ENCODE data around the gene CERS1.

Gene CERS1

DNA sequence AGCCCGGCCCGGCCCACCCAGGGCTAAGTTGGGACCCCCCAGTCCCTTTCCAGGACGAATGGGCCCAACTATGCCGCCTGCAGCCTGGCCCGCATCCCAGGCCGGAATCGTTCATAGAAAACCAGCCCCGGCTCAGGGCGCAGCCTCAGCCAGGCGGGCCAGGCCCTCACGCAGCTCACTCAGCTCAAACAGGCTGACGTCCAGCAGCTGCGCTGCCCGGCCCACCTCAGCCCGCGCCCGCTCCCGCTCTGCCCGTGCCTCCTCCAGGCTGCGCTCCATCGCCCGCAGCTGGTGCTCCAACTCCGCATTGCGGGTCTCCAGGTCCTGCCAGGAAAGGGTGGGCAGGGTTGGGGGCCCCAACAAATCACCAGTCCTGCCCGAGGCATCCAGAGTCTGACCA lies 33.4 kb upstream of the CERS1 start:
- Histone ChIP-seq H3K4me2 (ENCODE audit: low read length) (no peak overlapping the region), H4K20me1 (ENCODE audit: insufficient read depth, low read length) (no peaks in the 10 kb centered on the region), H3K36me3 (replicated peaks; ENCODE audit: low read depth, low read length) (peaks cover 23% of the 10 kb centered on the region), H3K27ac (ENCODE audit: low read length) (no peak overlapping the region), H3K79me2 (ENCODE audit: low read length) (no peaks in the 10 kb centered on the region), H3K27me3 (ENCODE audit: low read depth, low read length) (no peaks in the 10 kb centered on the region), H3K9me3 (ENCODE audit: insufficient read depth, low read length) (no peaks in the 10 kb centered on the region), H3K4me3 (ENCODE audit: low read length) (no peak overlapping the region), H2AFZ (ENCODE audit: low read depth, low read length) (no peak overlapping the region), H3K9ac (ENCODE audit: low read length) (no peak overlapping the region), H3K4me1 (ENCODE audit: low read length) (no peaks in the 10 kb centered on the region)
- TF ChIP-seq, protein P1, sequence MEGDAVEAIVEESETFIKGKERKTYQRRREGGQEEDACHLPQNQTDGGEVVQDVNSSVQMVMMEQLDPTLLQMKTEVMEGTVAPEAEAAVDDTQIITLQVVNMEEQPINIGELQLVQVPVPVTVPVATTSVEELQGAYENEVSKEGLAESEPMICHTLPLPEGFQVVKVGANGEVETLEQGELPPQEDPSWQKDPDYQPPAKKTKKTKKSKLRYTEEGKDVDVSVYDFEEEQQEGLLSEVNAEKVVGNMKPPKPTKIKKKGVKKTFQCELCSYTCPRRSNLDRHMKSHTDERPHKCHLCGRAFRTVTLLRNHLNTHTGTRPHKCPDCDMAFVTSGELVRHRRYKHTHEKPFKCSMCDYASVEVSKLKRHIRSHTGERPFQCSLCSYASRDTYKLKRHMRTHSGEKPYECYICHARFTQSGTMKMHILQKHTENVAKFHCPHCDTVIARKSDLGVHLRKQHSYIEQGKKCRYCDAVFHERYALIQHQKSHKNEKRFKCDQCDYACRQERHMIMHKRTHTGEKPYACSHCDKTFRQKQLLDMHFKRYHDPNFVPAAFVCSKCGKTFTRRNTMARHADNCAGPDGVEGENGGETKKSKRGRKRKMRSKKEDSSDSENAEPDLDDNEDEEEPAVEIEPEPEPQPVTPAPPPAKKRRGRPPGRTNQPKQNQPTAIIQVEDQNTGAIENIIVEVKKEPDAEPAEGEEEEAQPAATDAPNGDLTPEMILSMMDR (IDR thresholded peaks at IDR 0.05; ENCODE audit: low read depth, low read length), result no peak
- no peak for TF ChIP-seq EZH2phosphoT487 (IDR thresholded peaks at IDR 0.05; ENCODE audit: low read depth)

- no peak overlapping the region for H2AFZ ChIP-seq (ENCODE audit: low read depth, low read length)
- H3K36me3 ChIP-seq (replicated peaks; ENCODE audit: low read depth, low read length), result peaks cover 26% of the 10 kb centered on the region
- no peak overlapping the region for H3K27ac ChIP-seq (ENCODE audit: low read length)
- no peak overlapping the region for H3K4me3 ChIP-seq (ENCODE audit: low read length)
- H3K27me3 ChIP-seq (ENCODE audit: low read depth, low read length), result no peaks in the 10 kb centered on the region
- TF ChIP-seq, protein P1 (IDR thresholded peaks at IDR 0.05; ENCODE audit: low read depth, low read length), result no peak
- no peak for TF ChIP-seq EZH2phosphoT487 (IDR thresholded peaks at IDR 0.05; ENCODE audit: low read depth)
- no peaks in the 10 kb centered on the region for H3K9me3 ChIP-seq (ENCODE audit: insufficient read depth, low read length)
- H3K4me1 ChIP-seq (ENCODE audit: low read length), result no peaks in the 10 kb centered on the region
- no peak overlapping the region for H3K4me2 ChIP-seq (ENCODE audit: low read length)
- no peaks in the 10 kb centered on the region for H3K79me2 ChIP-seq (ENCODE audit: low read length)
- H4K20me1 ChIP-seq (ENCODE audit: insufficient read depth, low read length), result no peaks in the 10 kb centered on the region
- no peak overlapping the region for H3K9ac ChIP-seq (ENCODE audit: low read length)
Measured at GRCh38 chr19:18928018-18928805, 32.3 kb upstream of the CERS1 start.

GRCh38 chr19:18924684-18925213 lies 28.8 kb upstream of the CERS1 start:
- no peak overlapping the region for H2AFZ ChIP-seq (ENCODE audit: low read depth, low read length)
- no peak overlapping the region for H3K4me2 ChIP-seq (ENCODE audit: low read length)
- peaks cover 6% of the 10 kb centered on the region for H3K4me1 ChIP-seq (ENCODE audit: low read length)
- H4K20me1 ChIP-seq (ENCODE audit: insufficient read depth, low read length), result no peaks in the 10 kb centered on the region
- no peak overlapping the region for H3K9ac ChIP-seq (ENCODE audit: low read length)
- no peak overlapping the region for H3K4me3 ChIP-seq (ENCODE audit: low read length)
- no peaks in the 10 kb centered on the region for H3K9me3 ChIP-seq (ENCODE audit: insufficient read depth, low read length)
- H3K27me3 ChIP-seq (ENCODE audit: low read depth, low read length), result no peaks in the 10 kb centered on the region
- peaks cover 21% of the 10 kb centered on the region for H3K79me2 ChIP-seq (ENCODE audit: low read length)
- TF ChIP-seq, protein P1 (IDR thresholded peaks at IDR 0.05; ENCODE audit: low read depth, low read length), result no peak
- TF ChIP-seq EZH2phosphoT487 (IDR thresholded peaks at IDR 0.05; ENCODE audit: low read depth), result no peak
- no peak overlapping the region for H3K27ac ChIP-seq (ENCODE audit: low read length)
- H3K36me3 ChIP-seq (replicated peaks; ENCODE audit: low read depth, low read length), result peaks cover 40% of the 10 kb centered on the region

DNA sequence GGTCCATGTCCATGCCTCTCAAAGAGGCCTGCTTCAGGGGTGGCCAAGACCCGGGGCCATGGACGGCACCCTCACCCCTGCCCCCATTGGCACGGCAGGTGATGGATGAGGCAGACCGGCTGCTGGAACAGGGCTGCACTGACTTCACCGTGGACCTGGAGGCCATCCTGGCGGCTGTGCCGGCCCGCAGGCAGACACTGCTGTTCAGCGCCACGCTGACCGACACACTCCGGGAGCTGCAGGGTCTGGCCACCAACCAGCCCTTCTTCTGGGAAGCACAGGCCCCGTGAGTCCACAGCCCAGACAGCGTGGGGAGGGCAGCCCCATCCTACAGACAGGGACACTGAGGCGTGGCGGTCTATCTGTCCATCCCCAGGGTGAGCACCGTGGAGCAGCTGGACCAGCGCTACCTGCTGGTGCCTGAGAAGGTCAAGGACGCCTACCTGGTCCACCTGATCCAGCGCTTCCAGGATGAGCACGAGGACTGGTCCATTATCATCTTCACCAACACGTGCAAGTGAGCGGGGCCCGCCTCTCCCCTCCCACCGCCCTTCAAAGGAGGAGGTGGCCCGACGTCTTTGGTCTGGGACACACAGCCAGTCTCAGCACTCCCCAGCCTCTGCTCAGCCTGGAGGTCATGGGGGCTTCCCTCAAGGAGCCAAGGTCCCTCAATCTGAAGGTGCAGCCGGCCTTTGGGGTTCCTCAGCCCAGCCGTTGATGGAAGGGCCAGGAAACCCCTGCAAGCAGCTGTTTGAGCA lies 26.4 kb upstream of the CERS1 start:
- Histone ChIP-seq H2AFZ (ENCODE audit: low read depth, low read length) (no peak overlapping the region), H3K79me2 (ENCODE audit: low read length) (peaks cover 41% of the 10 kb centered on the region), H3K4me3 (ENCODE audit: low read length) (no peak overlapping the region), H3K4me1 (ENCODE audit: low read length) (peaks cover 13% of the 10 kb centered on the region), H3K27me3 (ENCODE audit: low read depth, low read length) (no peaks in the 10 kb centered on the region), H3K9ac (ENCODE audit: low read length) (no peak overlapping the region), H3K27ac (ENCODE audit: low read length) (no peak overlapping the region), H3K9me3 (ENCODE audit: insufficient read depth, low read length) (no peaks in the 10 kb centered on the region), H4K20me1 (ENCODE audit: insufficient read depth, low read length) (no peaks in the 10 kb centered on the region), H3K36me3 (replicated peaks; ENCODE audit: low read depth, low read length) (peaks cover 40% of the 10 kb centered on the region), H3K4me2 (ENCODE audit: low read length) (no peak overlapping the region)
- no peak for TF ChIP-seq EZH2phosphoT487 (IDR thresholded peaks at IDR 0.05; ENCODE audit: low read depth)
- TF ChIP-seq, protein P1 (IDR thresholded peaks at IDR 0.05; ENCODE audit: low read depth, low read length), result no peak
